HG03354 (cell line): ENCODE results near the gene IGF2R.
"Not testable (repeated sequence)": the region's sequence is repeated elsewhere in the genome, so short reads cannot be mapped to it uniquely, and the experiment has no call there.

Experiments used
- ATAC-seq: cut with Tn5 transposase; IDR thresholded peaks from one replicate; pipeline ENCODE4 v1.9.1; 2021; ENCODE audit warnings: mild to moderate bottlenecking; ENCODE audit not compliant: unreplicated experiment, poor library complexity, severe bottlenecking

Gene IGF2R

DNA sequence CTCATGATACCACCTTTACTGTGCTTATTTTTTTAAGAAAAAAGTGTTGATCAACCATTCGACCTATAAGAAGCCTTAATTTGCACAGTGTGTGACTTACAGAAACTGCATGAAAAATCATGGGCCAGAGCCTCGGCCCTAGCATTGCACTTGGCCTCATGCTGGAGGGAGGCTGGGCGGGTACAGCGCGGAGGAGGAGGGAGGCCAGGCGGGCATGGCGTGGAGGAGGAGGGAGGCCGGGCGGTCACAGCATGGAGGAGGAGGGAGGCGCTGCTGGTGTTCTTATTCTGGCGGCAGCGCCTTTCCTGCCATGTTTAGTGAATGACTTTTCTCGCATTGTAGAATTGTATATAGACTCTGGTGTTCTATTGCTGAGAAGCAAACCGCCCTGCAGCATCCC is 137.1 kb downstream of the IGF2R start:
- no peak for ATAC-seq

DNA sequence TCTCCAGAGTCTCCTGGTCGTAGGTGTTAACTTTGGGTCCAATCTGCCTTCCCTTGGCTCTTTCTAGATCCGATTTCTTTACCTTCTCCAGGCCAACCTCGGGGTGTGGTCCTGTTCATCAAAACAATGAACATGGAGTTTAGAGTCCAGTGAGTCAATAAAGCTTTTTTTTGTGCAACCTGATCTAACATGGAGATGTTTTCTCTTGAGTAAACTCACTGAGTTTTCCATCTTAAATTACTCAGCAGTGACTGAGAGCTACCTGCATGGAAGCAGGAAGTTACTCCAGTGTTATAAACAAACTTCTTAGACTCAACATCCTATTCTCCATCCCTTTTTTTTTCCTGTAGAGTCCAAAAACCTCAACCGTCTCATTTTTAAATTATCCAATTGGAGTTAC is 137.8 kb downstream of the IGF2R start:
- ATAC-seq: no peak

DNA sequence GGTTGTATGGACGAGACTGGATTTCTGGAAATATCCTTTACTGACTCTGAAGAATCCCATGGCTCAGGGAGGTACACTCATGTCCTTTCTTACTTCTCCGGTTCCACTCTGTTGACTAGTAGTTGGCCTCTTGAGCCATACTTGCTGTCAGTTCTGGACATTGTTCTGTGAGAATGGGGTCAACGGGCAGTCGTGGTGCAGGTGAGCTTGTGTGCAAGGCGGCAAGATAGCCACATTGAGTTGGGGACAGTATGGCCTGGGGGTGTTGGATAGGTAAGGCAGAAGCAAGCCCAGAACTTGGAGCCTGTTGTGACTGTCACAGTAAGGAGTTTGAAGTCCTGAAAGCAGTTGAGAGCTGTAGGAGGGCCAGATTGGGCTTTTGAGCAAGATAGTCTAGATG is 139.2 kb downstream of the IGF2R start:
- ATAC-seq: no peak

DNA sequence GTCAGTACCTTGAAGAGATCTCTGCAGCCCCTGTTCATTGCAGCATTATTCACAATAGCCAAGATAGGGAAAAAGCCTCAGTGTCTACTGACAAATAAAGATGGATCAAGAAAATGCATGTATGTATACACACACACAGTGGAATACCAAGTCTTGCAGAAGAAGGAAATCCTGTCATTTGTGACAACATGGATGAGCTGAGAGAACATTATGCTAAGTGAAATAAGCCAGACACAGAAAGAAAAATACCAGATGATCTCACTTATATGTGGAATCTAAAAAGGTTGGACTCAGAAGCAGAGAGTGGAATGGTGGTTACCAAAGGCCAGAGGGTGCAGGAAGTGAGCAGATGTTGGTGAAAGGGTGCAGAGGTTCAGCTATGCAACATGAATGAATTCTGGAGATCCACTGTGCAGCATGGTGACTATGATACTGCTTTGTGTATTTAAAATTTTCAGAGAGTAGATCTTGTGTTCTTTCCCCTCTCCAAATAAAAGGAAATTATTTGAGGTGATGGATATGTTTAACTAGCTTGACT is 141.8 kb downstream of the IGF2R start:
- no peak for ATAC-seq

DNA sequence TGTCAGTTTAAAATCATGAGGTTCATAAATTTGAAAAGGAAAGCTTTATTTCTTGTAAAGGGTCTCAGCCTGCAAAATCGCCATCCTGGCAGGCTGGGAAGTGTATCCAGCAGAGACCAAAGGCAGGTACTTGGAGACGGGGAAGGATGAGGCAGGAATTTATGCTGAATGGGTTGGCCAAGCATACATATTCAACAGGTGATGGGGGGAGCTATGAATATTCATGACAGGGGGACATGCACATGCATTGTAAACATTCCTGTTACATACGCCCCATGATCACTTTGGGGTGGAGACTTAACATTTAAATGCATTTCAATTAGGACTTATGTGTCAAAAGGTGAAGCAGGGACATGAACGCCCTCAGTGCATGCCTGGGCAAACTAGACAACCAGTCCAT is 142.9 kb downstream of the IGF2R start:
- ATAC-seq: no peak

DNA sequence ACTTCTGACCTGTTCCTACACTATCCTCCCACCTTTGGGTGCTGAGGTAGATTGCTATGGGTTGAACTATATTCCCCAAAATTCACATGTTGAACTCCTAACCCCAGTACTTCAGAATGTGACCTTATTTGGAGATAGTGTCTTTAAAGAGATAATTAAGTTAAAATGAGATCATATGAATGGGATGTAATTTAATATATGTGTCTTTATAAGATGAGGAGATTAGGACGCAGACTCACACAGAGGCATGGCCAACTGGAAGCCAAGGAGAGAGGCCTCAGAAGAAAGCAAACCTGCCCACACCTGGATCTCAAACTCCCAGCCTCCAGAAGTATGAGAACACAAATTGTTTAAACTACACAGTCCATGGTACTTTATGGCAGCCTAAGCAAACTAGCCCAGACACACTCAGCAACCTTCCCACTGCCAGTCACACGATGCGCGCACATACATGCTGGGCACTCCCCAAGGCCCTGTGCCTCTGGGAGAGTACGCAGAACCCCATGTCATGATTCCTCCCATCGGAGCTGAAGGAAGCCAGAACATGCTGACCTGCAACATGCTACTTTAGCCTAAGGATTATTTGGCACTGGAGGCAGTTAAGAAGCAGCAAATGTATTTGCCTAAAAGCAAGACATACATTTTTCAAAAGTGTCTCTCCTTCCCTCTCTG is 143.9 kb downstream of the IGF2R start:
- ATAC-seq: no peak

DNA sequence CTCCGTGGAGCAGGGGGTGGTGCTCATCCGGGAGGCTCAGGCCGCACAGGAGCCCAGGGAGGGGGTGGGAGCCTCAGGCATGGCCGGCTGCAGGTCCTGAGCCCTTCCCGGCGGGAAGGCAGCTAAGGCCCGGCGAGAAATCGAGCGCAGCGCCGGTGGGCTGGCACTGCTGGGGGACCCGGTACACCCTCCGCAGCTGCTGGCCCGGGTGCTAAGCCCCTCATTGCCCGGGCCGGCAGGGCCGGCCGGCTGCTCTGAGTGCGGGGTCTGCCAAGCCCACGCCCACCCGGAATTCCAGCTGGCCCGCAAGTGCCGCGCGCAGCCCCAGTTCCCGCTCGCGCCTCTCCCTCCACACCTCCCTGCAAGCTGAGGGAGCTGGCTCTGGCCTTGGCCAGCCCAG is 145.7 kb downstream of the IGF2R start:
- ATAC-seq: not testable (repeated sequence)

DNA sequence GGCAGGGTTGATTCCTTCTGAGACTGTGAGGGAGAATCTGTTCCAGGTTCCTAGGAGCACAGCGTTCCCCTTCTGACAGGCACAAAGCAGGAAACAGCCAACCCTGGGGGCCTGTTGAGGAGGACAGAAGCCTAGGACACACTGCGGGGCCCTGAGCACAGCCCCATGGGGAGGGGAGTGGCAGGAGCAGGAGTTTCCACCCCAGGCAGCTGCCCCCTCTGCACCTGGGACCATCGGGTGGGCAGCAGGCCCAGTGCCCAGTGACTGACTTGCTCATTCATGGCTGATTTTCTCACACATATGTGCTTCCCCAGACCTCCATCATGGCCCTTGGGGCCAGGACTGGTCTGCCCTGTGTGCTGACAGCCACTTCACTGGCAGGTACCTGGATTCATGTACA is 146.5 kb downstream of the IGF2R start:
- no peak for ATAC-seq

DNA sequence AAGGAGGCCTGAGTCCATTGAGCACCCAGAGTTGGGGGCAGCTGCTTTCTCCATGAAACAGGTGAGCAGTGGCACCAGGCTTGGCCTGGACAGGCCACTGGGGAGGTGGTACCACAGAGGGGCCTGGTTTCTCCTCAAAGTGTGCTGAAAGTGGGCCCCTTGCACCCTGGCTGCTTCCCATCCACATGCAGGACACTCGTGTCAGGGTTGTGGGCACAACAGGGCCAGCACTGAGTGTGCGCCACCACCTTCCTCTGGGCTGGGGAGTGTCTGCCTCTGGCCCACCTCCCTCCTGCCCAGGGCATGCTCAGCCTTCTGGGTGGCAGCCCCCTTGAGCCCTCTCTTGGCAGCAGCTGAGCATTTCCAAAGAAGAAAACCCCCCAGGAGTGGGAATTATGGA is 147.5 kb downstream of the IGF2R start:
- ATAC-seq: no peak

DNA sequence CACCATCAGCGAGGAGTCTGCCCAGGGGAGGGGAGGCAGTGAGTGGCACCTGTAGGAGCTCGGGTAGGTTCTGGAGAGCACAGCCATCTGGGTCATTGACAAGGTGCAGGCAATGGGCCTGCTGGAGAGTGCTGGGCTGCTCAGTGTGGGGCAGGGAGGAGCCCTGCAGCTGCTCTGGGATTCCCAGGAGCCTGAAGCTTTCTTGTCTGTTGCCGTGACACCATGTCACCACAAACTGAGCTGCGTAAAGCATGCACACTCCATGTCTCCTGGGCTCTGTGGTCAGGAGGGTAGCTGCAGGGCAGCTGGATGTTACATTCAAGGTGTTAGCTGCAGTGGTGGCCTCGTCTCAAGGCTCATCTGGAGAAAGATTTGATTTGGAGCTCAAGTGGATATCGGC is 148.3 kb downstream of the IGF2R start:
- ATAC-seq: no peak

DNA sequence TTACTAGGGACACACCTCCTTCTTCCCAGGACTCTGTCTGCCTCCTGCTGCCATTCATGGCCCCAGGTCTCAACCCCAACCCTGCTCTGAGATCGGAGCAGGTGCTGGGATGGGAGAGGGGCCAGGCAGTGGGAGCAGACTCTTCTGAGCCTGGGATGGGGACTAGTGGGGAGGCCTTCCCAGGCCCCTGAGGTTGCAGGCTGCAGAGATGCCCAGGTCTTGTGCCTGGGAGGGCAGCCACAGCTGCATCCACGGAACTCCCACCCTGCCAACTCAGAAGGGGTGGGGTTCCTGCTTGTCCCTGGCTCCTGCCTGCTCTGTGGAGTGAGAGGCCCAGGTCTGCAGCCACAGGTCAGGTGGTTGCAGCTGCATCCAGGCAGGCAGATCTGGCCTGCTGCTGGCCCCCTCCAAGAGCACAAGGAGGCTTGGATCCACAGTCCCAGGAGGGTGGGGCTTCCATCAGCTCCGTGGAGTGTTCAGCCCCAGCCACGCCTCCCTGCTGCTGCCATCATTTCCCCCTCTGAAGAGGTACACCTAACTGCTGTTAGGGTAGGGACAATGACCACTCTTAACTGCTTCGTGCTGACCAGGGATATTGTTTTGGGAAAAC is 149.8 kb downstream of the IGF2R start:
- ATAC-seq: no peak

DNA sequence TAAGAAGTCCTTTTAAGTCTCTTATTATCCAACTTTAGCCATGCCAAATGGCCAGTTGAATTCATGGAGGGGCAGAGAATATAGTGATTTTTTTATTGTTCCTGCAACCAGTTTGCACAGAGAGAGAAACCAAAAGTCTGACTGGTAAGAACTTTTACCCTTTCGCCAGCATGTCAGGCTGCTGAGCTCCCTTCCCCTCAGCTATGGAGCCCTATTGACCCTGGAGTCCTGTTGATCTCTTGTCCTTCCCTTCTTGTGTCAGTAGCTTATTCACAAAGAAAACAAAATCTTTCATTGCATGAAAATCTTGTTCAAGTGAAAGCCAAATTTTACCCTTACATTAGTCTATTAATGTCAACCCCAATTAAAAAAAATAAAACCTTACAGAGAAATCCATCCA is 151.2 kb downstream of the IGF2R start:
- no peak for ATAC-seq

DNA sequence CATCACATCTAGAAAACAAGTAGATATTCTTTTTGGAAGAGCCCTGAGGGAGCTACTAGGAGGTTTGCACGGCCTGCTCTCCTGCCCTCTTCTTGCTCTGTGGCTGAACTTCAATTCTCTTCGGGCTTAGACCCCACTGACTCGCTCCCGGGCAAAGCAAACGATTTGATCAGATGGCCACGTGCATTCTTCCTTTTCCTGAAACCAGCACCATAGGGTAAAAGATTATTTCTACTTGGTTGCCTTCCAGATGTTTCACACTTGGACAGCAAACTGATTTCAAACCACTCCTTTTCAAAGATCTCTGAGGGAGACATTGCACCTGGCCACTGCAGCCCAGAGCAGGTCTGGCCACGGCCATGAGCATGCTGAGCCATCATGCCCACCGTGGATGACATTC is 152.7 kb downstream of the IGF2R start, which contains the start of gene SLC22A1:
Gene SLC22A1 (plus strand): TSS at position 258 of the 400 bp plus-strand sequence. CDS start 121 bp downstream, at position 379.
- no peak for ATAC-seq

DNA sequence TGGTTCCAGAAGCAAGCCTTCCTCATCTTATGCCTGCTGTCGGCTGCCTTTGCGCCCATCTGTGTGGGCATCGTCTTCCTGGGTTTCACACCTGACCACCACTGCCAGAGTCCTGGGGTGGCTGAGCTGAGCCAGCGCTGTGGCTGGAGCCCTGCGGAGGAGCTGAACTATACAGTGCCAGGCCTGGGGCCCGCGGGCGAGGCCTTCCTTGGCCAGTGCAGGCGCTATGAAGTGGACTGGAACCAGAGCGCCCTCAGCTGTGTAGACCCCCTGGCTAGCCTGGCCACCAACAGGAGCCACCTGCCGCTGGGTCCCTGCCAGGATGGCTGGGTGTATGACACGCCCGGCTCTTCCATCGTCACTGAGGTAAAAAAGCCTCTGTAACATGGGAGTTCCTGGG is 153.1 kb downstream of the IGF2R start:
- no peak for ATAC-seq

DNA sequence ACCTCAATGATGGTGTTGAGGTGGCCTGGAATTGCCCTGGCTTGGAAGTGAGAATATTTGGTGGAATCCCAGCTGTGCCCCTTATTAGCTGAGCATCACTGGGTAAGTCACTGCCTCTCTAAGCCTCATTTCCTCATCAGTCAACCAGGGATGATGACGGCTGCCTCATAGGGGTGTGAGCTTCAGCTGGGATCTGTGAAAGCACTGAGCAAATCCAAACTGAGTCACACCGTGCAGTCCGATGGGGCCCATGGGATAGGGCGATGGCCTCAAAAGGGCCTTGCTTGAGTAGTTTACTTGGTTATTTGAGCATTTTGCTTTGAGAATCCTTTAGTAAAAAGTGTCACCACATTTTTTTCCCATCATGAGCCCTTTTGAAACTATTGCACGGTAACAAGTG is 153.9 kb downstream of the IGF2R start:
- no peak for ATAC-seq

DNA sequence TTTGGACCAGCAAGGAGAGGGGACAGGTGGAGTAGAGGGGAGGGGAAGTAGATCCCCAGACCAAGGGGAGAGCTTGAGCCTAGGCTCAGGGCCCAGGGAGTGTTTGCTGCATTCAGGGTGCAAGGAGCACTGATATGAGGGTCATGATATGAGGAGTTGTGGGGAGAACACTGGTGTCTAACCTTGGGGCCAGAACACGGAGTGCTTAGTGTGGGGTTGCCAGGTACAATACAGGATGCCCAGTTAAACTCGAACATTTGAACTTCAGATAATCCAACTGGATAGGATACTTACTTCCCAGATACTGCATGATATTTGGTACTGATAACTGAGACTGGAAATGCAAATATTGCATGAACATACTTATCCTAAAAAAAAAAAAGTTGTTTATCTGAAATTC is 155.1 kb downstream of the IGF2R start:
- no peak for ATAC-seq

DNA sequence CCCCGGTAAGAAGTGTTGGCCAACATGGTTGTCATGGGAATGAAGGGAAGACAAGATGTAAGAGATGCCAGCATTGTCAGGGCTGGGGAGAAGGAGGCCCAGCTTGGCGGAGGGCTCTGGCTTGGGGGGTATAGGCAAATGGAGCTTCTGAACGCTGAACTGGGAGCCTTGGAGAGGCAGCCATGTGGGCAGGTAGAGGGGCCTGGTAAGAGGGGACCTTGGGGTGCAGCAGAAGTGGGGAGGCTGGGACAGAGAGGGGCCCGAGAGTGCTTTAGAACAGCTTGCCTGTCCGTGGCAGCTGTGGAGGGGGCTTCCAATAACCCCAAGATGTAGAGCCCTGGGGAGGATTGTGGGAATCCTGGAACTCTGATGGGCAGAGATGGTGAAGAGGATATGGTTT is 155.7 kb downstream of the IGF2R start:
- ATAC-seq: no peak

DNA sequence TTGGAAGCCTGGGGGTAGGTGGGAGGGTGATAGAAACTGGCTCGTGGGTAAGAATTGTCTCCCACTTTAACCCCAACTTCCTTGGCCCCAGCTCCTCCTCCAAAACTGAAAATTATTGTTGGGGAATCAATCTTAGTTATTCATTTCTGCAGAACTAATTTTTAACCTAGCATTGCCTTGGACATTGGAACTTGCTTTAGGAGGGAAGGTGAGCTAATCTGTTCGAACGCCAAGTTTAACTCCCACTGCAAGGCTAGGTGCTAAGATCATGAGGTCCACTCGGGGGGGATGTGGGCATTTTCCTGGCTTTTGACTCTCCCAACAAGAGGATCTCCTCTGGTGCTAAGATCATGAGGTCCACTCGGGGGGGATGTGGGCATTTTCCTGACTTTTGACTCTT is 156.2 kb downstream of the IGF2R start:
- not testable (repeated sequence) for ATAC-seq

DNA sequence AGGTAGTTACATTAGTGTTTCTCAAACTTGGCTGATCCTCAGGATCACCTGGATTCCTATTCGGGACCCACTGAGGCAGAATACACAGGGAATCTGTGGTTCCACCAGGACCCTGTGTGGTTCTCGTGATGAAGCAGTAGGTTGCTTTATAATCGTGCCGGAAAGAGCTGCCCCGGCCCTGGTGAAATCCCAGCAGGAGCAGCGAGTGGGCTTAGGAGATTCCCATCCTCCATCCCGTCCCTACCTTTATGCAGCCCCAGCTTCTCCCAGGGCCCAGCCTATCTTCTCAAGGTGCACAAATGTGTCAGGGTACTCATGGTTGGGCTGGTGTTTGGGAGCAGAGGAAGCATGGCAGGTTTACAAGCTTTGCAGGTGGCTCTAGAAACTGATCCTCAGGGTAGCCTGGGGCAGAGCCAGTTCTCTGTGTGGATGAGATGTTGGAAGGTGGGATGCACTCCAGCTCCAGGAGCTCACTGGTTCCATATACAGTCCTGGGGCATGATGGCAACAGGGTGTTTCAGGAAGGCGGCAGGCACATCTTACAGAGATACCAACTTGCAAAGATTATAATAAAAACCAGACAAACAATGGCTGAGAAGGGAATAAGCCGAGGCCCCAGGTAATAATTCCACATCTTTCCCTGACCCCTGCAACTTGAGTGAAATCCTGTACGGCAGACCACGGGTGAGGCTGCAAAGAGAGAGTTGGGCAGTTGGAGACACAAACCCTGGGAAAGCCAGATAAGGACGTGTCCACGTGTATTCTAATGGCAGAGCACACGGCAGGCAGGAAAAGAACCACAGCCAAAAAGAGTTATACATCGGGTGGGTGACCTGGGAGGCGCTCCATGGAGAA is 158.6 kb downstream of the IGF2R start:
- no peak for ATAC-seq

DNA sequence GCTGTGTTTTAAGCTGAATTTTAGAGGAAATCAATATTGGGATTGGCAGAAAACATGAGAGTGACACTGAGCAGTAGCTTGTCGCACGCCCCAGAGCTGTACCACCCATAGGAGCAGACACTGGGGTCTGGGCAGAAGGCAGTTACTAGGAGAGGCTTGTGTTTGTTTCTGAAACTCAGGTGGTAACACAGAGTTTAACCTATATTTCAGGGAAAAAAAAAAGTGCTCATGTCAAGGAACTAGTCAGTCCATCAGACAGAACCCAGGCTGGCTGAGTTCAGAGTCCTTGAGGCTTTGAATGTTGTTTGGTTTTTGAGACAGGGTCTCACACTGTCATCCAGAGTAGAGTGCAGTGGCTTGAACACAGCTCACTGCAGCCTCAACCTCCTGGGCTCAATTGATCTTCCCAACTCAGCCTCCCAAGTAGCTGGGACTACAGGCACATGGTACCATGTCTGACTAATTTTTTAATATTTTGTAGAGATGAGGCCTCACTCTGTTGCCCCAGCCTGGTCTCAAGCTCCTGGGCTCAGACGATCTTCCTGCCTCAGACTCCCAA is 159.3 kb downstream of the IGF2R start:
- no peak for ATAC-seq
